GM19240 (cell line): ENCODE data around the gene CBFA2T3.

Source experiments
- DNase-seq: peaks from one replicate; pipeline ENCODE4 v3.0.0; 2011; ENCODE audit warnings: low spot score; ENCODE audit not compliant: insufficient read length

Gene CBFA2T3

DNA sequence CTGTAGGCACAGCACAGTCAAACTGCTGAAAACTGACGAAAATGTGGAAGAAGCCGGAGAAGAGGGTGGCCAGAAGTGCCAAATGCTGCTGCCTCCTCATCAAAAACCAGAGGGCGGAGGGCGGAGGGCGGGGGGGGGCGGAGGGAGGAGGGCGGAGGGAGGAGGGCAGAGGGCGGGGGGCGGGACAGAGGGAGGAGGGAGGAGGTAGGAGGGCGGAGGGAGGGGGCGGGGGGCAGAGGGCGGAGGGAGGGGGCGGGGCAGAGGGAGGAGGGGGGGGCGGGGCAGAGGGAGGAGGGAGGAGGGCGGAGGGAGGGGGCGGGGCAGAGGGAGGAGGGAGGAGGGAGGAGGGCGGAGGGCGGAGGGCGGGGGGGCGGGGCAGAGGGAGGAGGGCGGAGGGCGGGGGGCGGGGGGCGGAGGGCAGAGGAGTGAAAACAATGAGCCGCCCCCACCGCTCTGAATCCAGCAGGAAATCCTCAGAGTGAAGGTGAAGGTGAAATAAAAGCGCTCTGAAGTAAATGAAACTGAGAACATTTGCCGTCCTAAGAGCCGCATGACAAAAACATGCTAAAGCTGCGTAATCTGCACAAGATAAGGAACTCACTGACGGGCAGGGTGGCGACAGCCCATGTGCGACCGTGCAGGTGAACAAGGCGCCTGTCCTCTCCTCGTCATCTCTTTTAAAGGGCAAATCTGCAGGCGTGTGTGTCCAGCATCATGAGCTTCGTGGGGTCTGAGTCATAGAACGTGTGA lies 22.6 kb upstream of the CBFA2T3 start:
- DNase-seq = no peak

DNA sequence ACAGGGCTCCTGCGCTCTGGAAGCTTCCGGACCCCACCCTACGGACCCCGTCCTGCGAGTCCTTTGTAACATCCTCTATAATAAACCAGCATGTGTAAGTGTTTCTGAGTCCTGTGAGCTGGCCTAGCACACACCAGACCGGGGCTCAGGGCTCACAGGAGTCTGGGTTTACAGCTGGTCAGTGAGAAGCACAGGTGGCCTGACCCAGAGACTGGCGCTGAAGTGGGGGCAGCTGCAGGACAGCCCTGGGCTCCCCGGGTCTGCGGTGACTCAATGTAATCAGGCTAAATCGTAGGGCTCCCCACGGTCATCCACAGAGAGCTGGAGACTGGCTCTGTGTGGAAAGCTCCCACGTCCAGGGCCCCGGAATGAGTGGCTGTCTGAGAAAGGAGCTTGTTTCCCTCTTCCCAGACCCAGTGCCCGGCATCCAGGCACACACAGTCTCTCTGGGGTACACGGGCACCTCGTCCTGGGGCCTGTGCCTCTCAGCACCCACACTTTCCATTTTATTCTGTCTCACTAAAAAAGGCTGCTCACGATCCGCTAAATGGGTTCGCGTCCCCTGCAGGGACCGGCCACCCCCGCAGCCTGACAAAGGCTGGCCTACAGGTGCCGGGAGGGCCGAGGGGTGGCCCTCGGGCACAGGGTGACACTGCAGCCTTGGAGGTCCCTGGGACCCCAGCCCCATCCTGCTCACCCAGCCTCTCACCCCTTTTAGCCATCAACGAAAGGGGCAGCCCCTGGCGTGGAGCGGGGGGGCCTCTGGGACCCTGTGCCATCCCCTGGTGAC lies 18.9 kb upstream of the CBFA2T3 start:
- DNase-seq = no peak

DNA sequence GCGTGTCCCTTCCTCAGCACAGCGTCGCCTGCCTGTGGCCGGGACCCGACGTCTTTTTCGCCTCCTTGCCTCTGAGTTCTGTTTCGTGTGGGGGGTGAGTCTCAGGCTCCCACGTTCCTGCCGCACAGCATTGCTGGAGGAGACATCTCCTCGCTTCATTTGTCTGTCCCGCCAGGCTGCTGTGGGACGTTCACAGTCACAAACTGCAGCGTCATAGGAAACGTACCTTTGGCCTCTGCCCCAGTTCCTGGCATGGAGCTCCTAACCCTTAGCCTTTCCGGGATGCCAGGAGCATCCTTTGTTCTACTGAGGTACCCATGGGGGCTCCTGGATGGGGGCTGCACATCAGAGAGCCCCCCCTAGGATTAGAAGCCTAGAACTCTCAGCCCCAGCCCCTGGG lies 18.2 kb upstream of the CBFA2T3 start:
- DNase-seq = no peak

DNA sequence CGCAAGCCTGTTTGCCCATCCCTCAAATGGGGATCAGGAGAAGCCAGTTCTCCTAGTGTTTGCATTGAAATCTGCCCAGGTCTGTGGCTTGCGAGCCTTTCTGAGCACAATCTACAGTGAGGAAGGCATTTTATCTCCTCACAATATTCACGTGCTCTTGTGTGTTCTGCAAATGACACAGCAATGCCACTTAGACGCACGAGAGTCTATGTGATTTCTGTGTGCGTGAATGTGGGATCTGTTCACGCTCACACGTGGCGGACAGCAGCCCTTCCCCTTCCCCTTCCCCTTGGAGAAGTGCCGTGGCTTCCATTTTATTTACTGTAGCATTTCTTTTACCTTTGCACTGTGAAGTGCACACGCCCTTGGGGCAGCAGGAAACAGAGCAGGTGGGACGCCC lies 17.7 kb upstream of the CBFA2T3 start:
- no peak for DNase-seq

DNA sequence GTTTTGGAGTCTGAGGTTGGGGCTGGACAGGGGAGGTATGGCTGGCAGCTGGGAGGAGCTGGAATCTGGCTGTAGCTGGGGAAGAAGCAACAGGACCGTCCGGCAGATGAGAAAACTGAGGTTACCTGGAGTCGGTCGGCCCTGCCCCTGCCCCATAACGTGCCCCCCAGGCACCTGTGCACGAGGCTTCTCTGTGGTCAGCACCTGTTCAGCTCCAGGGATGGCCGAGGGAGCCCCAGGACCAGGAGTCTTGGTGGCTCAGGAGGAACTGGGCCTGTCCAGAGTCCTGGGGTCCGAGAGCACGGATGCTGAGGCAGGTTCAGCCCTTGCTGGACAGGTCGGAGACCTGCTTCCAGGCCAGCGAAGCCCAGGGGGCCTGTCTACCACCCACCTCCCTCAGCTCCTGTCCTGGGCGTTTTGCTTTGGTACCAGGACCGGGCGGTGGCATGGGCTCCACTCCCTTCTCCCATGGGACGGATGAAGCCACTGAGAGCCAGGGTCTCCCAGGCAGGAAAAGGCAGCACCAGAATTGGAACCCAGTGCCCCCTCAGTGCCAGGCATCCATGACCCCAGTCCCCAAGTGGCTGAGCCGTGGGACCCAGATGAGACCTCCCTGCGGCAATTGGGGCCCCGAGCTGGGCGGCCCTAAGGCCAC lies 17.1 kb upstream of the CBFA2T3 start:
- no peak for DNase-seq

DNA sequence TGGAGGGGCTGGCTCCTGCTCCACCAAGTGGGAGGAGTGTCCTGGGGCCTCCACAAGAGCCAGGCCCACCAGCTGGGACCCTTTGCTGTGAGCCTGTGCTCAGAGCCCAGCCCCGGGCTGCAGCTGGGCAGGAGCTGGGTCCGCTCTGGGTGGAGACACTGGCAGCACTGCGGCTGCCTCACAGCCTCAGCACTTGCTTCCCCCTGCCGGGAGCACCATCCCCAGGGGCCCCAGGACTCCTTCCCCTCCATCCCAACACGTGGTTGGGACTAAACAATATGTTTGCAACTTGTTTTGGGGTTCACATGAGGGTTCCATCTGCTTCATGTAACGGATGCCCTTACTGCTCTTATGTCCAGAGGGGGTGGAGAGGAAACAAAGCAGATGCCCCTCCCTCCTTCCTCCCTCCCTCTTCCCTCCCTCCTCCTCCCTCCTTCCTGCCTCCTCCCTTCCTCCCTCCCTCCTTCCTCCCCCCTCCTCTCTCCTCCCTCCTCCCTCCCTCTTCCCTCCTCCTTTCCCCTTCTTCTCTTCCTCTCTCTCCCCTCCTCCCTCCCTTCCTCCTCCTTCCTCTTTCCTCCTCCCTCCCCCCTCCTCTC lies 16.3 kb upstream of the CBFA2T3 start:
- DNase-seq = no peak

DNA sequence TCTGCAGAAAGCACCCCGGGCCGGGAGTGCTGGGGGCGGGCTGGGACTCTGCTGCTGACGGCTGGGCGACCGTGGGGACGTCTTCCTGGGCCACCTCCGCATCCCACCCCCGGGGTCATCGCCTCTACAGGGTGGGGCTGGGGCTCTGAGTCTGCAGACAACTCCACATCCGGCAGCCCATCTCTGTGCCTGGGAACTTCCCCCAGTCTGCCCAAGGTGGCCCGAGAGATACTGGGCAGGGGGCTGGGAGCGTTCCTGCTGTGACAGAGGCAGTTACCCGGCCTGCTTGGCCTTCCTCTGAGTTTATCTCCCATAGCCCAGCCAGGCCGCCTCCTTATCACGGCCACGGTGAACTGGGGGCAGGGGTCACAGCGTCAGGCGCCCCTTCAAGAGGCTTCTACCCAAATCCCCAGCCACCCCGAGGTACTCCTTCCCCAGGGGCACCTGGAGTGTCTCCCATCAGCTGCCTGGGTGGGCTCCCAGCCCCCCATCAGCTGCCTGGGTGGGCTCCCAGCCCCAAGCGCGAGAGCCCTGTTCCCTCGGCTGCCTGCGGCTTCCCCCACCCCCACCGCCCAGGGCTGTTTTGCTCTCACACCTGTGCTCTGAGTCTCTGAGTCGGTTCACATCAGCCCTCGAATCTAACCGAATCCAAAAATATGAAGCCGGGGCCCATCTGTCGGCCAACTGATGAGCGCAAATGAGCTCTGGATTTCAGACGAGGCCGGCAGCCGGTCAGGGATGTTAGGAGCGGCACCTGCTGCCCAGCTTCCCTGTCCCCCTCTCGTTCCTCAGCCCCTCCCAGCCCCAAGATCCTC lies 15.6 kb upstream of the CBFA2T3 start:
- DNase-seq = no peak

DNA sequence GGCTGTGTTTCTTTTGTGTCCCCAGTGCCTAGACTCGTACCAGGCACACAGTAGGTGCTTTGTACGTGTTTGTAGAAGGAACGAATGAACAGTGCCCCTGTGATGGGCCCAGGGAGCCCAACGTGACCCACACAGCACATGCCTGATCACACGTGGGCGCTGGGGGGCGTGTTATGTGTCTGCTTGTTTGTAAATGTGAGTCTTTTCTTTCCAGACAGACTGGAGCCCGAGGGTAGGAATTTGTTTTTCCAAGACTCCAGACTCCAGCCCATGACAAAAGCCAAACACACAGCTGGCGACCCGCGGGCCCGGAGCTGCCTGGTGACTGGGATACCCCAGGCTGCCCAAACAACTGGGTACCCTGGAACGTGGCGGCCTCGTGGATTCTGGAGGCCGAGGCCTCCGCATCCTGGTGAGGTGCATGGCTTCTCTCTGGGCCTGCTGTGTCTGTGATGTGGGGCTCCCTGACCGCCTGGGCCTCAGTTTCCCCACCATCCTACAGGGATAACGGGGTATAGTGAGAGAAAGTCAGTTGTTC lies 14.9 kb upstream of the CBFA2T3 start:
- no peak for DNase-seq

DNA sequence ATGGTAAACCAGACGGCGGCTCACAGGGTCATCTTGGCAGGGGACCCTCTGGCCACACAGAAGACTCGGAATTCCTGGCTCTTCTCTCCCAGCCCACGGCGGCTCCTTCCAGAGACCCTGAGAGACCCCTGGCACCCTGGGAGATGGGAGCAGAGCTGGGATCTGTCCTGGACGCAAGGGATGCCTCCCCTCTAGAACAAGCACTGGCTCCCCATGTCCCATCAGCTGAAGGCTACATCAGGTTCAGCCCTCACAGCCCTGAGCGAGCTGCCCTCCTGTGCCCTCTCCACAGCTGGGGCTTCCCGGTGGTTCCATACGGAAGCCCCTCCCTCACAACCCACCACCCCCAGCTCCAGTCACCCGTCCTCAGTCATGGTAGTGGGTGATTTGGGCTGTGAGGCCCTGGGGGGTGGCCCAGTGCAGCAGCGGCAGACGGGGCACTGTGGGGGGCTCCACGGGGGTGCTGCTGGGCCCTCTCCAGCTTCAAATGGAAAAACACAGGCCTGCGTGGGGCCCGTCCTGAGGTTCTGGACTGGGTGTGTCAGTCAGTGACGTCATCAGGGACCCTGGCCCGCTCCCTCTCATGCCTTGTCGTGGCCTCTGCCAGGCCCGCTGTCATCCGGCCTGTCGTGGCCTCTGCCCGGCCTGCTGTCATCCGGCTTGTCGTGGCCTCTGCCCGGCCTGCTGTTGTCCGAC lies 13.0 kb upstream of the CBFA2T3 start:
- no peak for DNase-seq

DNA sequence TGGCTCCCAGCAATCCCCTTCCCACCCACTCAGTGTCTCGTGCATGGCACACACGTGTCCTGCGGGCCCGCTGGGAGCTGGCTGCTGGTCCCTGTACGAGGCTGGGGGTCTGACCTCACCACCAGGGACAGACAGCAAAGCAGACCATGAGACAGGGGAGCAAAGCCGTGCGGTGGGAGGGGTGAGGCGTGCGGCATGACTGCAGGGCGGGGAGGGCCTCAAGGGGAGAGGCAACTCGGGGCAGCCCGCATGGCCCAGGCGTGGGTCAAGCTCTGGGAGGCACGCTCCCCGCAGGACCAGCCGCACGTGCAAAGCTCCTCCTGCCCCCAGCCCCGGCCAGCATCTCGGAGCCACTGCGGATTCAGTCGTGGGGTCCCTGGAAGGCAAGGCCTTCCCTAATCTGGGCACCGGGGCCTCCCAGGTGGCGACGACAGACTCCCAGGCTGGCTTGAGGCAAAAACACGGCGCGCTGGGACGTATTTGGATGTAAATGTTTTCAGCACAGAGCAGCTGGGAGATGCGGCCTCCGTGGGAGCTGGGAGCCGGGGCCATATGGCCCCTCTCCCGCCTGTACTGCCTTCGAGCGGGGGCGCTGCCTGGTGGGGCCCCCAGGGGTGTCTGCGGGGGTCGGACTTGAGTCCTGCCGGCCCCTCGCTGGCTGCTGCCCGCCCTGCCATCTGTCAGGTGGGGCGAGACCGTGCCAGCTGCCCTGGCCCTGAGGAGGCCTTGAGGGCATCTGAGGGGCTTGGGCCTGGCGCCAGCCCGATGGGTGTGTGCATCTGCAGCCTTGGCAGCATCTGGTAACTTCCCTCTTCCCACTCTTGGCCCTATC lies 12.2 kb upstream of the CBFA2T3 start:
- no peak for DNase-seq

DNA sequence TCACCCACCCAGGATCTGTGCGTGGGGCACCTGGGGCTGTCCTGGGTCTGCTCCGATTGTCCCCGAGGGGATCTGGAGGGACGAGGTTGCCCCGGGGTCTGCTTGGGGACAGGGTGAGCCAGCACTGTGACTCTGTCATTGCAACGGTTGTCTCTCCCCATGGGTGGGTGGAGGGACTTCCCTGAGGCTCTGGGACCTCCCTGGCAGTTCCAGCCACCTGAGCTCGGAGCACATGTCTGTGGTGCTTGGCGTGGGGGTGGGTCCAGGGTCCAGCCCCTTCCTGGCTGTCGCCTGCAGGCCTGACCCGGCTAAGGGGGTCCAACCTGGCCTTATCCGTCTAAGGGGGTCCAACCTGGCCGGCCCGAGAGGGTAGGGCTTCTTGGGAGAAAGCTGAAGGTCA lies 8.5 kb upstream of the CBFA2T3 start:
- no peak for DNase-seq

DNA sequence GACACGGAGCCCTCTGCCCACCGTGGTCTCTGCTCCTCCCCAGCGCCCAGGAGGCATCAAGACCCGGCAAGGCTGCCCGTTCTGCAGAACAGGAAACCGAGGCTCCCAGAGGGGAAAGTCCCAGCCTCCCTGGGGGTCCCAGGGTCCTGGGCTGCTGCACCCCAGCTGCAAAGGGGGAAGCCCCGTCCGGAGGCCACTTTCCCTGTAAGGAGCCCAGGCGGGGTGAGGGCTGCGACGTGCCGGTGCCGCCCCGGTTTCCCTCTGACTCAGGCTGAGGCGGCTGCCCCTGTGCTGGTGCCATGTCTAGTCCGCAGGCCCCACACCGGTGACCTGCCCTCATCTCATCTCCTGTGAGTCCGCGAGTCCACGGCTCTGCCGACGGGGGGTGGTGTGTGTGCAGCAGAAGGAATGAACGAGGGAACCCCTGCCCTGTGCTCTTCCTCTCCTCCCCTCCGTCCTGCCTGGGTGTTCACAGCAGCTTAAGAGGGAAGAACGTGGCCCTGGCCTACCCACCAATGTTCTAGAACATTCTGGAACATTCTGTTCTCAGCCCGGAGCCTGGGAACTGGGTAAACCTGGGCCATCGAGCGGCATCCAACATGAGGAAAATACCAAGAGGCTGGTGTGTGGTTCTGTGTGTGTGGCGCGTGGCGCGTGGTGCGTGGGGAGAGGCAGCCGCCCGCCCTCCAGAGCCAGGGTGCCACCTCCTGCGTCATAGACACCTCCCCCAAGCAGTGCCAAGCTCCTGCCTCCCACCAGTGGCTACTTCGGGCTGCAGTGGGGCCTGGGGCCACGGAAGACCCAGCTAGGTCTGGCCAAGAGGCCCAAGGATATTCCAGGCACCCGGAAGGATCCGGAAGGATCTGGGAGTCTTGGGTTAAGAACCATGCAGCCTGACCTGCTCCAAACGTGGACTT lies 7.0 kb upstream of the CBFA2T3 start:
- no peak for DNase-seq

DNA sequence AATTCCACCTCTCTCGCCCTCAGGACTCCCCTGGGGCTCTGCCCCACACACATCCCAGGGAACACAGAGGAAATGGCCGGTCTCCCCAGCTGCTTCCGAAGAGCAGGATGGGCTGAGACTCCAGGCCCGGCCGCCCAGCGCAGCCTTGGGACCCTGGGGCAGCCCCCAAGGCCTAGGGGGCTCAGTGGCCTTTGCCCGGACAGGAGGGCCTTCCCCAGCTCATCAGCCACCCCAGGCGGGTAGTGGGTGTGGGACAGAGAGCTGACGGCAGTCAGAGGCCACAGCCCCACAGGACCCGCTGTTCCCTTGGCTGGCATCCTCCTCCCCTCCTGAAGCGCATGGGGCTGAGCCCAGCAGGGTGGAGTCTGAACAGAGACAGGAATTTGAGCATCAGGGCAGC lies 6.2 kb upstream of the CBFA2T3 start:
- DNase-seq = no peak

DNA sequence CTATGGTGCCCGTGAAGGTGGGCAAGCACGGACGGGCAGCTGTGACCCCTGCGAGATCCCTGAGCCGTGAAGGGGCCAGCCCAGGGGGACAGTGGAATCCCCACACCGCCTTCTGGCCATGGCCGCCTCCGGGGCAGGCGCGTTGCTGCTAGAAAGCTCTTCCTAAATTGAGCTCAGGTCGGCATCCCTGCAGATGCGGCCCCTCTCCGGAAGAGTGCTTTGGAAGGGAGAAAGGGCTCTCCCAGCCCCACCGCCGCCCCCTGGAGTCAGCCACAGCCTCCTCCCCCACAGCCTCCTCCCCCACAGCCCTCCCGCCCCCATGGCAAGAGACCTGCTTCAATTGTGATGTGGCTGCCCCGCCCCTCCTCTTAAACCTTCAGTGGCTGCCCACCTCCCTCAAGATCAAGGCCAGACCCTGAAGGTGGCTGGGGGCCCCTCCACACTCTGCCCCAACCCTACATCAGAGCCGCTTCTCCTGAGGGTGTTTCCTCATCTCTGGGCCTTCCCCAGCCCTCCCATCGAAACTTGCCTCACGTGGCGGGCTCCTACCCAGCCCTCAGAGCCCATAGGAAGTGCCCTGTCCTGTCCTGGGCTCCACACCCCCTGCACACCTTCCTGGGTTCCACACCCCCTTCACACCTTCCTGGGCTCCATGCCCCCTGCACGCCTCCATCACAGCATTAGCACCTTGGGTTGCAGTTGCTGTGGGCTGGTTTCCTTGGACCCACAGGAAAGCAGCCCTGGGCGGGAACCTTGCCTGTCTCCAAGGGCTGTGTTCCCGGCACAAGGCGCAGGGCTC lies 5.5 kb upstream of the CBFA2T3 start:
- DNase-seq = no peak

DNA sequence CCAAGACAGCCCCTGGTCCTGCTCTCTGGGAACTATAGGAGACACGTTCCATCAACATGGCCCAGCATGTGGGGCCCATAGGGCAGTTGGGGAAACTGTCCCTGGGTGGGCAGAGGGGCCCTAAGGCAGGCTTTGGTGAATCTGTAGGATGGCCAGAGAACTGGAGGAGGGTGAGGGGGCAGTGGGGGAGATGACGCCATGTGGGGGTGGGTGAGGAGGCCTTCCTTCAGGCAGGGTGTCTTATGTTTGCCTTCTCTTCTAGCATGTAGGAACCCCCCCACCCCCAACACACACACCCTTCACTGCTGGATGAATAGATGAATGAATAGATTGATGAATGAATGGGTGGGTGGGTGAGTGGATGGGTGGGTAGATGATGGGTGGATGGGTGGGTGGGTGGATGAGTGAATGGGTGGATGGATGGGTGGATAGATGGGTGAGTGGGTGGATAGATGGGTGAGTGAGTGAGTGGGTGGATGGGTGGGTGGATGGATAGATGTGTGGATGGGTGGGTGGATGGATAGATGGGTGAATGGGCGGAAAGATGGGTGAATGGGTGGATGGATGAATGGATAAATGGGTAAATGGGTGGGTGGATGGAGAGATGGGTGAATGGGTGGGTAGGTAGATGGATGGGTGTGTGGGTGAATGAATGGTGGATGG lies 2.5 kb upstream of the CBFA2T3 start:
- DNase-seq = no peak

DNA sequence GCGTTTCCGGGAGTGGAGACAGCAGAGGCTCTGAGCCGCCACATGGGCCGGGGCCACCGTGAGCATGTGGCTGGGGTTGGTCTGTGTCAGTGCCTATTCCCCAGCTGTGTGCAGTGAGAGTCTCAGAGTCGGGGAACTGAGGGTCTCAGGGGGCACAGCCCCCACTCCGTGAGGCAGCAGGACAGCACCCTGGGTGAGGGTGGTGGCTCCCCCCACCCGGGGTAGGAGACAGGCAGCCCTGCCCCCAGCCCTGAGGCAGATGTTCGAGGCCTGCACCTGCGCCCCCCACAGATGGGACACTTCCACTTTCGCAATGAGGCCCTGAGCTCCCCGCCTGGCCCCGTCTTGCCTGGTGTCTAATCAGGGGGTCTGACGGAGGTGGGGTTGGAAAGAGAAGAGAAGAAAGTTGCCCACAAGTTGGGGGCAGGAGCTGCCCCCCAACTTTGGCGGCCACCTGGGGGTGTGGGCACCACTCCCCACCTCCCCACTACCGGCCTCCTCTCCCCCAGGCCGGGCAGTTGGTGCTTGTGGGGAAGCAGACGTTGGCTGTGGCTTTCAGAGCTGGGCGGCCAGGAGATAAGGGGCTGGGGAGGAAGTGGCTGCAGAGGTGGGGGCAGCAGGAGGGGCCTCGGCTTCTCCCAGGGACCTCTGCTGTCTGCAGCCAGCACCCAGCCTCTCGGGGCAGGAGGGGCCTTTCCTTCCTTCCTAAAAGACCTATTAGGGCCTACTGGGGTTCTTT lies 1.8 kb upstream of the CBFA2T3 start:
- peak; percentile 75 for DNase-seq
